HL-60/S4 treated with phorbol 12-myristate 13-acetate at 8.2 ng/mL for 4 days and 3 days (cell line): ENCODE results near the gene TECPR2.

Source experiments
- in situ Hi-C: fragments of 300-500 bp; cut with MboI; formaldehyde crosslinking; loops from 2 replicates; pipeline ENCODE4 v1.15.0; 2022; ENCODE audit warnings: low sequenced_read_pairs

The TECPR2 gene

GRCh38 chr14:102507081-102507856 lies 144.5 kb downstream of the TECPR2 start:
- in situ Hi-C loops: no loop called here

- in situ Hi-C loops: no loop called here
These were observed 145.1 kb downstream of the TECPR2 start for GRCh38 chr14:102507857-102508312.

- in situ Hi-C loops: no loop called here
These were observed 145.7 kb downstream of the TECPR2 start for GRCh38 chr14:102508410-102508773.

- in situ Hi-C loops: no loop called here
These were observed 146.3 kb downstream of the TECPR2 start for GRCh38 chr14:102508774-102509745.

GRCh38 chr14:102509746-102510615 lies 147.2 kb downstream of the TECPR2 start, which contains the start of gene ANKRD9:
Gene ANKRD9 (minus strand): TSS chr14:102509776. CDS start chr14:102507889, 1,887 bp downstream.
- in situ Hi-C loops: no loop called here

- in situ Hi-C loops: no loop called here
These were observed 148.1 kb downstream of the TECPR2 start for GRCh38 chr14:102510616-102511520.

- in situ Hi-C loops: no loop called here
These were observed 148.8 kb downstream of the TECPR2 start for GRCh38 chr14:102511538-102511937.

GRCh38 chr14:102512793-102513300 lies 150.1 kb downstream of the TECPR2 start:
- in situ Hi-C loops: no loop called here

GRCh38 chr14:102513899-102514772 lies 151.4 kb downstream of the TECPR2 start:
- in situ Hi-C loops: no loop called here

GRCh38 chr14:102514987-102515733 lies 152.4 kb downstream of the TECPR2 start:
- in situ Hi-C loops: loop anchor here (5.0 kb wide), 1 partner anchor 73 kb away; no protein-coding TSS in a partner anchor

GRCh38 chr14:102516531-102517391 lies 154.0 kb downstream of the TECPR2 start:
- in situ Hi-C loops: loop anchor here (5.0 kb wide), 1 partner anchor 74 kb away; no protein-coding TSS in a partner anchor

- in situ Hi-C loops: loop anchor here (5.0 kb wide), 1 partner anchor 75 kb away; no protein-coding TSS in a partner anchor
These were observed 154.8 kb downstream of the TECPR2 start for GRCh38 chr14:102517392-102518062.

- in situ Hi-C loops: loop anchor here (5.0 kb wide), 1 partner anchor 76 kb away; no protein-coding TSS in a partner anchor
These were observed 155.4 kb downstream of the TECPR2 start for GRCh38 chr14:102518063-102518648.

- in situ Hi-C loops: loop anchor here (5.0 kb wide), 1 partner anchor 77 kb away; no protein-coding TSS in a partner anchor
These were observed 157.0 kb downstream of the TECPR2 start for GRCh38 chr14:102519709-102520108.

- in situ Hi-C loops: no loop called here
These were observed 160.4 kb downstream of the TECPR2 start for GRCh38 chr14:102523200-102523568.
